Neural cell (in vitro differentiated cells): ENCODE measurements around the gene SCP2. TPM values are rescaled to one million over a fixed set of nuclear protein-coding genes. Genes with fewer than 3 reads are reported as not detected.
"Not testable (repeated sequence)": the region's sequence is repeated elsewhere in the genome, so short reads cannot be mapped to it uniquely, and the experiment has no call there.

Experiments used
- H2AFZ ChIP-seq: fragments of 200-600, 300-800 bp; sonication (generic), shearing (Covaris generic); 2 replicates; pipeline ENCODE4 v1.6.0; 2014; ENCODE audit warnings: low read depth, mild to moderate bottlenecking, antibody characterized with exemption, low read length, moderate library complexity
- H3F3A ChIP-seq: fragments of 200-600 bp; shearing (Covaris generic); 2 replicates; pipeline ENCODE4 v1.6.1; 2016; ENCODE audit warnings: mild to moderate bottlenecking, moderate library complexity, mixed read lengths, antibody characterized with exemption, low read length; ENCODE audit not compliant: insufficient read depth, poor library complexity, severe bottlenecking
- H3K27ac ChIP-seq: fragments of 200-600, 300-800 bp; sonication (generic), shearing (Covaris generic); 2 replicates; pipeline ENCODE4 v1.5.1; 2014; ENCODE audit warnings: mild to moderate bottlenecking, low read length, moderate library complexity
- H3K27me3 ChIP-seq: fragments of 300-800, 200-600 bp; sonication (generic), shearing (Covaris generic); 2 replicates; pipeline ENCODE4 v1.6.0; 2014; ENCODE audit warnings: mild to moderate bottlenecking, low read depth, low read length, moderate library complexity; ENCODE audit not compliant: insufficient read depth
- H3K36me3 ChIP-seq: fragments of 300-800, 200-600 bp; sonication (generic), shearing (Covaris generic); 2 replicates; pipeline ENCODE4 v1.5.1; 2014; ENCODE audit warnings: mild to moderate bottlenecking, antibody characterized with exemption, low read length, moderate library complexity; ENCODE audit not compliant: insufficient read depth
- H3K4me2 ChIP-seq: fragments of 300-800, 200-600 bp; sonication (generic), shearing (Covaris generic); 2 replicates; pipeline ENCODE4 v1.6.0; 2014; ENCODE audit warnings: mild to moderate bottlenecking, low read length
- H3K4me3 ChIP-seq: fragments of 300-800, 200-600 bp; sonication (generic), shearing (Covaris generic); 2 replicates; pipeline ENCODE4 v1.5.1; 2014; ENCODE audit warnings: mild to moderate bottlenecking, low read length, moderate library complexity
- H3K79me2 ChIP-seq: fragments of 200-600 bp; shearing (Covaris generic); replicated peaks from 2 replicates; pipeline ENCODE4 v1.6.0; 2014; ENCODE audit warnings: mild to moderate bottlenecking, low read length, moderate library complexity; ENCODE audit not compliant: insufficient read depth
- H3K9ac ChIP-seq: fragments of 300-800, 200-600 bp; sonication (generic), shearing (Covaris generic); 2 replicates; pipeline ENCODE4 v1.6.1; 2016; ENCODE audit warnings: mild to moderate bottlenecking, low read length, mixed read lengths
- H3K9me2 ChIP-seq: fragments of 200-600 bp; shearing (Covaris generic); 2 replicates; pipeline ENCODE4 v1.6.1; 2016; ENCODE audit warnings: mild to moderate bottlenecking, low read length, mixed read lengths; ENCODE audit not compliant: insufficient read depth
- H3K9me3 ChIP-seq: fragments of 200-600, 300-800 bp; sonication (generic), shearing (Covaris generic); 2 replicates; pipeline ENCODE4 v1.6.1; 2016; ENCODE audit warnings: mild to moderate bottlenecking, mixed run types, low read length, moderate library complexity, mixed read lengths
- H4K20me1 ChIP-seq: fragments of 200-600 bp; shearing (Covaris generic); 2 replicates; pipeline ENCODE4 v1.6.1; 2016; ENCODE audit warnings: mild to moderate bottlenecking, mixed run types; ENCODE audit not compliant: insufficient read depth
- CTCF ChIP-seq: fragments of 450-650 bp; IDR thresholded peaks from 2 replicates; pipeline ENCODE4 v1.5.1; 2014; ENCODE audit warnings: antibody characterized with exemption, mild to moderate bottlenecking, moderate library complexity; ENCODE audit not compliant: poor library complexity, severe bottlenecking
- EP300 ChIP-seq: fragments of 450-650 bp; conservative IDR thresholded peaks from 2 replicates; pipeline ENCODE4 v1.6.1; 2014; ENCODE audit warnings: antibody characterized with exemption, mild to moderate bottlenecking, moderate library complexity; ENCODE audit not compliant: poor library complexity, severe bottlenecking
- EZH2 ChIP-seq: fragments of 200-600, 300-800 bp; shearing (Covaris generic), sonication (generic); IDR thresholded peaks from 2 replicates; pipeline ENCODE4 v1.6.1; 2014; ENCODE audit warnings: antibody characterized with exemption, low read length, borderline replicate concordance, mild to moderate bottlenecking; ENCODE audit not compliant: insufficient read depth, poor library complexity, severe bottlenecking
- MXI1 ChIP-seq: fragments of 450-650 bp; conservative IDR thresholded peaks from 2 replicates; pipeline ENCODE4 v1.6.1; 2014; ENCODE audit warnings: antibody characterized with exemption, mild to moderate bottlenecking; ENCODE audit not compliant: poor library complexity, severe bottlenecking
- POLR2AphosphoS5 ChIP-seq: IDR thresholded peaks from 2 replicates; pipeline ENCODE4 v1.6.1; 2012
- RAD21 ChIP-seq: fragments of 450-650 bp; conservative IDR thresholded peaks from 2 replicates; pipeline ENCODE4 v1.6.1; 2014; ENCODE audit warnings: antibody characterized with exemption, mild to moderate bottlenecking, moderate library complexity
- REST ChIP-seq: IDR thresholded peaks from 2 replicates; pipeline ENCODE4 v1.6.1; 2012; ENCODE audit warnings: borderline replicate concordance
- SMC3 ChIP-seq: fragments of 450-650 bp; conservative IDR thresholded peaks from 2 replicates; pipeline ENCODE4 v1.6.1; 2014; ENCODE audit warnings: antibody characterized with exemption, mild to moderate bottlenecking, moderate library complexity; ENCODE audit not compliant: poor library complexity
- TAF1 ChIP-seq: IDR thresholded peaks from 2 replicates; pipeline ENCODE4 v1.6.1; 2012; ENCODE audit warnings: low read depth
- polyA plus RNA-seq: library from polyadenylated mRNA; depleted of rRNA; stranded (reverse); fragments of >200 nt; gene quantifications from 2 replicates; pipeline ENCODE4 v1.2.3, GENCODE V29; 2014

The SCP2 gene
- polyA plus RNA-seq, 1 donor from 2014 or later = 182 TPM

- Histone ChIP-seq H3K4me2 (no peak overlapping the region), H4K20me1 (no peaks in the 10 kb centered on the region), H3K9me3 (no peaks in the 10 kb centered on the region), H3K27ac (no peak overlapping the region), H3K36me3 (no peaks in the 10 kb centered on the region), H3K4me3 (no peak overlapping the region), H2AFZ (no peak overlapping the region), H3K9ac (no peak overlapping the region), H3K27me3 (no peaks in the 10 kb centered on the region), H3F3A (no peaks in the 10 kb centered on the region), H3K9me2 (no peaks in the 10 kb centered on the region), H3K79me2 (no peaks in the 10 kb centered on the region)
- TF ChIP-seq POLR2AphosphoS5 (no peak), EZH2 (no peak), SMC3 (no peak), CTCF (no peak), EP300 (no peak), MXI1 (no peak)
Measured at GRCh38 chr1:52967666-52968065, 40.6 kb downstream of the SCP2 start.

- H3K27me3 ChIP-seq, H3K9me3 ChIP-seq, H3K9ac ChIP-seq, H3F3A ChIP-seq, H3K27ac ChIP-seq, H3K79me2 ChIP-seq, H3K9me2 ChIP-seq, H3K36me3 ChIP-seq, H4K20me1 ChIP-seq, H3K4me2 ChIP-seq, H2AFZ ChIP-seq, H3K4me3 ChIP-seq: not testable (repeated sequence)
Measured at GRCh38 chr1:52969234-52969633, 42.2 kb downstream of the SCP2 start.

GRCh38 chr1:52970149-52970548, 43.1 kb downstream of the SCP2 start:
- H3K4me3 ChIP-seq = no peak overlapping the region
- no peak overlapping the region for H3K4me2 ChIP-seq
- H3K9ac ChIP-seq = no peak overlapping the region
- H3K27me3 ChIP-seq = no peaks in the 10 kb centered on the region
- H3K9me2 ChIP-seq = no peaks in the 10 kb centered on the region
- no peaks in the 10 kb centered on the region for H4K20me1 ChIP-seq
- no peaks in the 10 kb centered on the region for H3K79me2 ChIP-seq
- no peaks in the 10 kb centered on the region for H3K9me3 ChIP-seq
- no peaks in the 10 kb centered on the region for H3K36me3 ChIP-seq
- no peaks in the 10 kb centered on the region for H3F3A ChIP-seq
- no peak overlapping the region for H3K27ac ChIP-seq
- H2AFZ ChIP-seq = no peak overlapping the region
- no peak for TF ChIP-seq MXI1
- no peak for TF ChIP-seq EP300
- TF ChIP-seq EZH2 = no peak
- no peak for TF ChIP-seq CTCF
- no peak for TF ChIP-seq TAF1
- no peak for TF ChIP-seq POLR2AphosphoS5
- no peak for TF ChIP-seq RAD21
- no peak for TF ChIP-seq SMC3
- TF ChIP-seq REST = no peak
